Activated naive CD8-positive, alpha-beta T cell treated with anti-CD3 and anti-CD28 coated beads for 36 hours (primary cell): Measurements from ENCODE around the gene NAA60. TPM values are rescaled to one million over a fixed set of nuclear protein-coding genes. Genes with fewer than 3 reads are reported as not detected.

Source experiments
- DNase-seq: peaks from one replicate; pipeline ENCODE4 v3.0.0; 2021
- H3K27ac Mint-ChIP-seq: one replicate; pipeline ENCODE4 v1.8.0; 2022; ENCODE audit warnings: mild to moderate bottlenecking, moderate library complexity, mixed read lengths
- H3K27me3 Mint-ChIP-seq: one replicate; pipeline ENCODE4 v1.8.0; 2022; ENCODE audit warnings: mild to moderate bottlenecking, mixed read lengths
- H3K36me3 Mint-ChIP-seq: one replicate; pipeline ENCODE4 v1.8.0; 2021; ENCODE audit warnings: mild to moderate bottlenecking, mixed read lengths
- H3K4me1 Mint-ChIP-seq: one replicate; pipeline ENCODE4 v1.8.0; 2021; ENCODE audit warnings: mixed read lengths
- H3K4me3 Mint-ChIP-seq: one replicate; pipeline ENCODE4 v1.8.0; 2022; ENCODE audit warnings: mild to moderate bottlenecking, moderate library complexity, mixed read lengths
- H3K9me3 Mint-ChIP-seq: one replicate; pipeline ENCODE4 v1.8.0; 2022; ENCODE audit warnings: mixed read lengths
- total RNA-seq, 2 experiments: library from RNA; stranded (reverse); gene quantifications; one replicate each; pipeline ENCODE4 v1.2.3, GENCODE V29; 2021

The NAA60 gene
- total RNA-seq, 2 experiments from 2014 or later = 37.5 to 38.2 TPM

GRCh38 chr16:3501783-3502400, 58.4 kb downstream of the NAA60 start:
- Mint-ChIP-seq H3K4me1 (peaks cover 51% of the 10 kb centered on the region), H3K9me3 (no peaks in the 10 kb centered on the region)

GRCh38 chr16:3503523-3503922, 60.0 kb downstream of the NAA60 start:
- Mint-ChIP-seq H3K27me3 (no peaks in the 10 kb centered on the region), H3K36me3 (peaks cover 29% of the 10 kb centered on the region), H3K27ac (peak overlapping the region; percentile 89)

More at GRCh38 chr16:3501783-3502400, 58.4 kb downstream of the NAA60 start:
- Mint-ChIP-seq H3K27me3 (no peaks in the 10 kb centered on the region), H3K4me3 (peak overlapping the region; percentile 98), H3K27ac (peak overlapping the region; percentile 93), H3K36me3 (peaks cover 19% of the 10 kb centered on the region)
- no peak for DNase-seq

GRCh38 chr16:3508736-3509135, 65.3 kb downstream of the NAA60 start:
- H3K36me3 Mint-ChIP-seq = peaks cover 39% of the 10 kb centered on the region
- peak overlapping the region; percentile 76 for H3K27ac Mint-ChIP-seq
- H3K9me3 Mint-ChIP-seq = no peaks in the 10 kb centered on the region
- no peak for DNase-seq
- H3K27me3 Mint-ChIP-seq = no peaks in the 10 kb centered on the region
- H3K4me1 Mint-ChIP-seq = peaks cover 49% of the 10 kb centered on the region
- H3K4me3 Mint-ChIP-seq = no peak overlapping the region

More at GRCh38 chr16:3503523-3503922, 60.0 kb downstream of the NAA60 start:
- Mint-ChIP-seq H3K9me3 (no peaks in the 10 kb centered on the region), H3K4me3 (peak overlapping the region; percentile 63), H3K4me1 (peaks cover 57% of the 10 kb centered on the region)
- DNase-seq = peak; percentile 64

GRCh38 chr16:3509470-3509928, 66.0 kb downstream of the NAA60 start:
- H3K4me1 Mint-ChIP-seq = peaks cover 45% of the 10 kb centered on the region
- no peaks in the 10 kb centered on the region for H3K9me3 Mint-ChIP-seq
- H3K4me3 Mint-ChIP-seq = no peak overlapping the region
- H3K27me3 Mint-ChIP-seq = no peaks in the 10 kb centered on the region
- DNase-seq = peak; percentile 74
- H3K27ac Mint-ChIP-seq = peak overlapping the region; percentile 76
- peaks cover 36% of the 10 kb centered on the region for H3K36me3 Mint-ChIP-seq

GRCh38 chr16:3510416-3510815, 66.9 kb downstream of the NAA60 start:
- Mint-ChIP-seq H3K27me3 (no peaks in the 10 kb centered on the region), H3K9me3 (no peaks in the 10 kb centered on the region), H3K27ac (no peak overlapping the region), H3K4me1 (peaks cover 43% of the 10 kb centered on the region), H3K4me3 (no peak overlapping the region), H3K36me3 (peaks cover 34% of the 10 kb centered on the region)
- no peak for DNase-seq

- peaks cover 31% of the 10 kb centered on the region for H3K36me3 Mint-ChIP-seq
Measured at GRCh38 chr16:3511286-3512180, 68.1 kb downstream of the NAA60 start.

GRCh38 chr16:3513892-3514583, 70.6 kb downstream of the NAA60 start:
- H3K9me3 Mint-ChIP-seq = no peaks in the 10 kb centered on the region
- H3K4me1 Mint-ChIP-seq = peaks cover 26% of the 10 kb centered on the region
- H3K27me3 Mint-ChIP-seq = no peaks in the 10 kb centered on the region
- no peak for DNase-seq
- peaks cover 17% of the 10 kb centered on the region for H3K36me3 Mint-ChIP-seq
- no peak overlapping the region for H3K4me3 Mint-ChIP-seq
- no peak overlapping the region for H3K27ac Mint-ChIP-seq

More at GRCh38 chr16:3511286-3512180, 68.1 kb downstream of the NAA60 start:
- Mint-ChIP-seq H3K9me3 (no peaks in the 10 kb centered on the region), H3K4me1 (peaks cover 34% of the 10 kb centered on the region), H3K4me3 (no peak overlapping the region), H3K27ac (peak overlapping the region; percentile 53), H3K27me3 (no peaks in the 10 kb centered on the region)
- DNase-seq = no peak

- Mint-ChIP-seq H3K27me3 (no peaks in the 10 kb centered on the region), H3K4me1 (peaks cover 21% of the 10 kb centered on the region), H3K4me3 (no peak overlapping the region), H3K27ac (no peak overlapping the region), H3K9me3 (no peaks in the 10 kb centered on the region), H3K36me3 (peaks cover 12% of the 10 kb centered on the region)
- no peak for DNase-seq
Measured at GRCh38 chr16:3514621-3515020, 71.1 kb downstream of the NAA60 start.

- no peaks in the 10 kb centered on the region for H3K9me3 Mint-ChIP-seq
- no peak overlapping the region for H3K4me3 Mint-ChIP-seq
- peaks cover 14% of the 10 kb centered on the region for H3K4me1 Mint-ChIP-seq
- DNase-seq = no peak
- no peak overlapping the region for H3K27ac Mint-ChIP-seq
- H3K36me3 Mint-ChIP-seq = peaks cover 16% of the 10 kb centered on the region
- H3K27me3 Mint-ChIP-seq = no peaks in the 10 kb centered on the region
Measured at GRCh38 chr16:3515897-3516296, 72.4 kb downstream of the NAA60 start.

GRCh38 chr16:3518292-3518985, 75.0 kb downstream of the NAA60 start:
- Mint-ChIP-seq H3K4me3 (no peak overlapping the region), H3K9me3 (no peaks in the 10 kb centered on the region), H3K4me1 (peaks cover 11% of the 10 kb centered on the region), H3K36me3 (peaks cover 16% of the 10 kb centered on the region), H3K27me3 (no peaks in the 10 kb centered on the region), H3K27ac (no peak overlapping the region)
- no peak for DNase-seq

GRCh38 chr16:3518986-3519348, 75.5 kb downstream of the NAA60 start:
- H3K27me3 Mint-ChIP-seq = no peaks in the 10 kb centered on the region
- no peak for DNase-seq
- no peaks in the 10 kb centered on the region for H3K9me3 Mint-ChIP-seq
- H3K27ac Mint-ChIP-seq = no peak overlapping the region
- peaks cover 16% of the 10 kb centered on the region for H3K36me3 Mint-ChIP-seq
- H3K4me3 Mint-ChIP-seq = no peak overlapping the region
- H3K4me1 Mint-ChIP-seq = peaks cover 7% of the 10 kb centered on the region

GRCh38 chr16:3519581-3519980, 76.1 kb downstream of the NAA60 start:
- Mint-ChIP-seq H3K4me3 (no peak overlapping the region), H3K27ac (no peak overlapping the region), H3K4me1 (peaks cover 4% of the 10 kb centered on the region), H3K9me3 (no peaks in the 10 kb centered on the region), H3K36me3 (peaks cover 16% of the 10 kb centered on the region), H3K27me3 (no peaks in the 10 kb centered on the region)
- no peak for DNase-seq

- H3K9me3 Mint-ChIP-seq = no peaks in the 10 kb centered on the region
- no peak overlapping the region for H3K27ac Mint-ChIP-seq
- DNase-seq = no peak
- H3K4me1 Mint-ChIP-seq = peaks cover 3% of the 10 kb centered on the region
- peaks cover 14% of the 10 kb centered on the region for H3K36me3 Mint-ChIP-seq
- no peaks in the 10 kb centered on the region for H3K27me3 Mint-ChIP-seq
- H3K4me3 Mint-ChIP-seq = no peak overlapping the region
Measured at GRCh38 chr16:3520413-3520812, 76.9 kb downstream of the NAA60 start.

GRCh38 chr16:3520841-3521240, 77.4 kb downstream of the NAA60 start:
- no peak for DNase-seq
- no peaks in the 10 kb centered on the region for H3K9me3 Mint-ChIP-seq
- peaks cover 3% of the 10 kb centered on the region for H3K4me1 Mint-ChIP-seq
- H3K36me3 Mint-ChIP-seq = peaks cover 14% of the 10 kb centered on the region
- H3K4me3 Mint-ChIP-seq = no peak overlapping the region
- H3K27ac Mint-ChIP-seq = no peak overlapping the region
- no peaks in the 10 kb centered on the region for H3K27me3 Mint-ChIP-seq
